ENCODE results near the gene HYAL2.
A peak's percentile ranks its signal among the peaks of the same experiment; 100 is the strongest.

Gene HYAL2

GRCh38 chr3:50298836-50299637 is 23.5 kb downstream of the HYAL2 start, which contains the start of the genes HYAL3 and NAA80:
Gene HYAL3, minus strand, starts transcription at chr3:50299405. Its CDS starts 3,803 bp downstream, at chr3:50295602.
Gene NAA80, minus strand, starts transcription at chr3:50299405. Its CDS starts 1,942 bp downstream, at chr3:50297463.
- H3K4me3 ChIP-seq (ENCODE audit: low read depth, low read length) = peak within 1 kb of the TSS; percentile 74
- peak; percentile 42 for TF ChIP-seq CTCF (IDR thresholded peaks at IDR 0.05; ENCODE audit: borderline replicate concordance, insufficient read depth, low read depth, low read length)

GRCh38 chr3:50297896-50298725 is 24.4 kb downstream of the HYAL2 start:
- H3K4me3 ChIP-seq (ENCODE audit: low read depth, low read length) = peak overlapping the region; percentile 74
- 0 out of 2 replicates have a peak, but pooled peaks have one; percentile 17 for TF ChIP-seq CTCF (IDR thresholded peaks at IDR 0.05; ENCODE audit: borderline replicate concordance, insufficient read depth, low read depth, low read length)

- TF ChIP-seq CTCF (IDR thresholded peaks at IDR 0.05; ENCODE audit: borderline replicate concordance, insufficient read depth, low read depth, low read length) = no peak
- no peak overlapping the region for H3K4me3 ChIP-seq (ENCODE audit: low read depth, low read length)
Measured at GRCh38 chr3:50297384-50297775, 25.2 kb downstream of the HYAL2 start.

GRCh38 chr3:50296721-50297383 is 25.7 kb downstream of the HYAL2 start:
- TF ChIP-seq CTCF (IDR thresholded peaks at IDR 0.05; ENCODE audit: borderline replicate concordance, insufficient read depth, low read depth, low read length) = no peak
- H3K4me3 ChIP-seq (ENCODE audit: low read depth, low read length) = no peak overlapping the region

GRCh38 chr3:50295553-50296431 is 26.8 kb downstream of the HYAL2 start:
- TF ChIP-seq CTCF (IDR thresholded peaks at IDR 0.05; ENCODE audit: borderline replicate concordance, insufficient read depth, low read depth, low read length) = no peak
- no peak overlapping the region for H3K4me3 ChIP-seq (ENCODE audit: low read depth, low read length)

Data from GM12875 (cell line).